ENCODE data around the gene AOC3. TPM values are rescaled to one million over a fixed set of nuclear protein-coding genes. Genes with fewer than 3 reads are reported as not detected.
"Not testable (repeated sequence)": the region's sequence is repeated elsewhere in the genome, so short reads cannot be mapped to it uniquely, and the experiment has no call there.

Gene AOC3
- total RNA-seq, 1 donor from 2014 or later, result 6.1 TPM

DNA sequence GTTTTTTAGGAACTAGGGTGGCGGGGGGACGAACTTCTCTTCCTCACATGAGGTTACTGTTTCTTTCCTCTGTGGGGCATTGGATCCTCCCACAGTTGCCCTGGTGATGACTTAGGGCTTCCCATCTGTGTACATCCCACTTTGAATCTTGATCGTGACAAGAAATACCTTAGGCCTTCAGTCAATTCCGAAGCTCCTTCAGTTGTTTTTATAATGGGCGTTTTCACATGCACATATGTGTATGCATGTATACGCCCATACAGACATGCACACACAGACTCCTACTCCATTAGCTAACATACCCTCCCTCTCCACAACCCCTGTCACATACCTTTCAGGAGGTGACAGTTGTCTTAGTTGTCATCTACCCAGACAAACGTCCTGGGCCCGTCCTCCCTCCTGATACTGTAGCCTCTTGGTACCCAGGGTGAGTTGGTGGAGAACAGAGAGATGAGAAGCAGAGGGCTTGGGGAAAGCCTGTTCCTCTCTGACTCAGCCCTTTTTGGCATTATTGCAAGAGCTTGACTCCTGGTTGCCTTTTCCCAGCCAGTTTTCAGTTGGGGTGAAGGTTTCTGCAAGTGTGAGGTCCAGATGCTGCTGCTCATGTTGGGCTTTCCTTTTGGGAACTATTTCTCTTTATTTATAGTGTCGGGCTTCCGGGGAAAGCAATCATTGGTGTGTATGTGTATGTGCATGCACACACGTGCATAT lies 8.9 kb upstream of the AOC3 start:
- DNase-seq (no peak), ATAC-seq (no peak)
- intact Hi-C loops (cut with micrococcal nuclease), result no loop called here

GRCh38 chr17:42843358-42843934 lies 7.6 kb upstream of the AOC3 start:
- intact Hi-C loops (cut with micrococcal nuclease), result no loop called here
- DNase-seq, result no peak
- ATAC-seq, result peak; percentile 73

DNA sequence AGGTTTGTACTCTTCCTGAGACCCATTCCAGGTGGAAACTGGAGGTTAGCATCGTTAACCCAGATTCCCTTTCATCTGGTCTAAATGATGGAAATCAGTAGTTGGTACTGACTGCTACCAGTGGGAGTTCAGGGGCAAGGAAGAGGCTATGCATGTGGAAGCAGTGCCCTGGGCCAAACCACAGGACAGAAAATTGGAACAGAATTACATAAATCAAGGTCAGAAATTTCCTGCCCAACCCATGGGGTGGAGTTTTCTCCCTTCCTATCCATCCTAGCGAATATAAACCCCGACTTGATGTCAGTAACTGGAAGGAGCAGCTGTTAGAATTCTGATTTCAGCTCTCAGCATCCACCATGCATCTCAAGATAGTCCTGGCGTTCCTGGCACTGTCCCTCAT lies 6.7 kb upstream of the AOC3 start, which contains the start of gene AOC2:
TSS of gene AOC2 (plus strand) at position 310 of the 400 bp plus-strand sequence. CDS start at position 357, 47 bp downstream.
- intact Hi-C loops (cut with micrococcal nuclease), result loop anchor here (2.0 kb wide), 1 partner anchor 93 kb away; no protein-coding TSS in a partner anchor
- DNase-seq (no peak), ATAC-seq (no peak)

DNA sequence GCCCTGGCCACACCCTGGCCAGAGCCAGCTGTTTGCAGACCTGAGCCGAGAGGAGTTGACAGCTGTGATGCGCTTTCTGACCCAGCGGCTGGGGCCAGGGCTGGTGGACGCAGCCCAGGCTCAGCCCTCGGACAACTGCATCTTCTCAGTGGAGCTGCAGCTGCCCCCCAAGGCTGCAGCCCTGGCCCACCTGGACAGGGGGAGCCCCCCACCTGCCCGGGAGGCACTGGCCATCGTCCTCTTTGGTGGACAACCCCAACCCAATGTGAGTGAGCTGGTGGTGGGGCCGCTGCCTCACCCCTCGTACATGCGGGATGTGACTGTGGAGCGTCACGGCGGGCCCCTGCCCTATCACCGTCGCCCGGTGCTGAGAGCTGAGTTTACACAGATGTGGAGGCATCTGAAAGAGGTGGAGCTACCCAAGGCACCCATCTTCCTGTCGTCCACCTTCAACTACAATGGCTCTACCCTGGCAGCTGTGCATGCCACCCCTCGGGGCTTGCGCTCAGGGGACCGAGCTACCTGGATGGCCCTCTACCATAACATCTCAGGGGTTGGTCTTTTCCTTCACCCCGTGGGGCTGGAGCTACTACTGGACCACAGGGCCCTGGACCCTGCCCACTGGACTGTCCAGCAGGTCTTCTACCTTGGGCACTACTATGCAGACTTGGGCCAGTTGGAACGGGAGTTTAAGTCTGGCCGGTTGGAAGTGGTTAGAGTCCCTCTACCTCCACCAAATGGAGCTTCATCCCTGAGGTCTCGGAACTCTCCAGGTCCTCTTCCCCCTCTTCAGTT lies 6.0 kb upstream of the AOC3 start:
- intact Hi-C loops (cut with micrococcal nuclease), result loop anchor here (2.0 kb wide), 1 partner anchor 92 kb away; no protein-coding TSS in a partner anchor
- DNase-seq (no peak), ATAC-seq (no peak)

DNA sequence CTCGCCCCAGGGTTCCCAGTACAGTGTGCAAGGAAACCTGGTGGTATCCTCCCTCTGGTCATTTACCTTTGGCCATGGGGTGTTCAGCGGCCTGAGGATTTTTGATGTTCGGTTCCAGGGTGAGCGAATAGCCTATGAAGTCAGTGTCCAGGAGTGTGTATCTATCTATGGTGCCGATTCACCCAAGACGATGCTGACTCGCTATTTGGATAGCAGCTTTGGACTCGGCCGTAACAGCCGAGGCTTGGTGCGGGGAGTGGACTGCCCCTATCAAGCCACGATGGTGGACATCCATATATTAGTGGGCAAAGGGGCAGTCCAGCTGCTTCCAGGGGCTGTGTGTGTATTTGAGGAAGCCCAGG lies 5.5 kb upstream of the AOC3 start:
- ATAC-seq (no peak), DNase-seq (no peak)
- intact Hi-C loops (cut with micrococcal nuclease), result loop anchor here (2.0 kb wide), 1 partner anchor 91 kb away; no protein-coding TSS in a partner anchor

DNA sequence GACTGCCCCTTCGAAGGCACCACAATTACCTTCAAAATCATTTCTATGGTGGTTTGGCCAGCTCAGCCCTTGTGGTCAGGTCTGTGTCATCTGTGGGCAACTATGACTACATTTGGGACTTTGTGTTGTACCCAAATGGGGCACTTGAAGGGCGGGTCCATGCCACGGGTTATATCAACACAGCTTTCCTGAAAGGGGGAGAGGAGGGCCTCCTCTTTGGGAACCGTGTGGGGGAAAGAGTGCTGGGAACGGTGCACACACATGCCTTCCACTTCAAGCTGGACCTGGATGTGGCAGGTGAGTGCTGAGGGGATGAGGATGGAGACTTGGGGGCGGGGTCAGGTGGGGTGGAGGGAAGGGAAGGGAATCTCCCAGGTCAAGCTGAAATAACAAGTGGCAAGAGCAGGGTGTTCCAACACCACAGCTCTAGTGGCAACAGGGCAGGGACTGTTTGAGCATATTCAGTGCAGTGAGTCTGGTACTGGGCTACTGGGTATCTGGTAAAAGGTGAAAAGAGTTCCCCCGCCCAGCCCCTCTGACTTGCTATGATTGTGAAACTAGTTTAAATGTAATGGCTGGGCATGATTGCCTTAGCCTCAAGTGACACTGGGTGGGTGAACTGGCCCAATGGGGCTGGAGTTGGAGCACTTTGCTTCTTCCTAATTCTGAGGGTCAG lies 4.9 kb upstream of the AOC3 start:
- intact Hi-C loops (cut with micrococcal nuclease), result loop anchor here (2.0 kb wide), 1 partner anchor 91 kb away; no protein-coding TSS in a partner anchor
- DNase-seq (no peak), ATAC-seq (no peak)

- intact Hi-C loops (cut with micrococcal nuclease), result no loop called here
- DNase-seq, result no peak
- ATAC-seq, result peak; percentile 9
Observed at GRCh38 chr17:42846594-42847280, 4.3 kb upstream of the AOC3 start.

- intact Hi-C loops (cut with micrococcal nuclease), result no loop called here
- no peak for ATAC-seq
- DNase-seq, result no peak
Observed at GRCh38 chr17:42848093-42848492, 2.9 kb upstream of the AOC3 start.

- ATAC-seq, result no peak
- intact Hi-C loops (cut with micrococcal nuclease), result no loop called here
- no peak for DNase-seq
Observed at GRCh38 chr17:42849031-42849430, 2.0 kb upstream of the AOC3 start.

- intact Hi-C loops (cut with micrococcal nuclease), result no loop called here
- DNase-seq (no peak), ATAC-seq (no peak)
Observed at GRCh38 chr17:42849451-42850181, 1.4 kb upstream of the AOC3 start.

DNA sequence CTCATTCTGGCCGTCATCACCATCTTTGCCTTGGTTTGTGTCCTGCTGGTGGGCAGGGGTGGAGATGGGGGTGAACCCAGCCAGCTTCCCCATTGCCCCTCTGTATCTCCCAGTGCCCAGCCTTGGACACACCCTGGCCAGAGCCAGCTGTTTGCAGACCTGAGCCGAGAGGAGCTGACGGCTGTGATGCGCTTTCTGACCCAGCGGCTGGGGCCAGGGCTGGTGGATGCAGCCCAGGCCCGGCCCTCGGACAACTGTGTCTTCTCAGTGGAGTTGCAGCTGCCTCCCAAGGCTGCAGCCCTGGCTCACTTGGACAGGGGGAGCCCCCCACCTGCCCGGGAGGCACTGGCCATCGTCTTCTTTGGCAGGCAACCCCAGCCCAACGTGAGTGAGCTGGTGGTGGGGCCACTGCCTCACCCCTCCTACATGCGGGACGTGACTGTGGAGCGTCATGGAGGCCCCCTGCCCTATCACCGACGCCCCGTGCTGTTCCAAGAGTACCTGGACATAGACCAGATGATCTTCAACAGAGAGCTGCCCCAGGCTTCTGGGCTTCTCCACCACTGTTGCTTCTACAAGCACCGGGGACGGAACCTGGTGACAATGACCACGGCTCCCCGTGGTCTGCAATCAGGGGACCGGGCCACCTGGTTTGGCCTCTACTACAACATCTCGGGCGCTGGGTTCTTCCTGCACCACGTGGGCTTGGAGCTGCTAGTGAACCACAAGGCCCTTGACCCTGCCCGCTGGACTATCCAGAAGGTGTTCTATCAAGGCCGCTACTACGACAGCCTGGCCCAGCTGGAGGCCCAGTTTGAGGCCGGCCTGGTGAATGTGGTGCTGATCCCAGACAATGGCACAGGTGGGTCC lies 607 bp downstream of the AOC3 start:
- intact Hi-C loops (cut with micrococcal nuclease); DNase-seq; ATAC-seq: not testable (repeated sequence)

- DNase-seq (no peak), ATAC-seq (no peak)
- intact Hi-C loops (cut with micrococcal nuclease), result no loop called here
Observed at GRCh38 chr17:42852351-42852750, 1.4 kb downstream of the AOC3 start.

DNA sequence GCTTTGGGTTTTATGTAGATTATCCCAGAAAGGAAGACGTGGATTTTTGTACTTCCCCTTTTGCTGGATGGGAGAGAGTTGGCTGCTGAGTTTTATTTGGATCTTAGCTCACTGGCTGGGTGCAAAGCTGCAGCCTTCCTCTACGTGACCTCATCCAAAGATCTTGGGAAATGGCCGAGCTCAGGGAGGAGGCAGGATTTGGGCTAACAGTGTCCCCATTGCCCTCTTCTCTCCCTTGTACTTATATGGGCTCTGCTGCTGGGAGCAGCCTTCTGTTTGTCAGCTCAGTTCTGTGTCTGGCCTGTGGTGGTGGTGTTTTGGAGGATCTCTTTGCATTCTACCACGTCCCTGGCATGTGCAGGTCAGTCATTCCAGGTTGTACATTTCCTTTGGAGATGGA lies 2.0 kb downstream of the AOC3 start:
- DNase-seq, result no peak
- intact Hi-C loops (cut with micrococcal nuclease), result no loop called here
- peak; percentile 49 for ATAC-seq

- ATAC-seq (no peak), DNase-seq (no peak)
- intact Hi-C loops (cut with micrococcal nuclease), result no loop called here
Observed at GRCh38 chr17:42853597-42853967, 2.6 kb downstream of the AOC3 start.

- ATAC-seq (no peak), DNase-seq (no peak)
- intact Hi-C loops (cut with micrococcal nuclease), result no loop called here
Observed at GRCh38 chr17:42853968-42854790, 3.2 kb downstream of the AOC3 start.

DNA sequence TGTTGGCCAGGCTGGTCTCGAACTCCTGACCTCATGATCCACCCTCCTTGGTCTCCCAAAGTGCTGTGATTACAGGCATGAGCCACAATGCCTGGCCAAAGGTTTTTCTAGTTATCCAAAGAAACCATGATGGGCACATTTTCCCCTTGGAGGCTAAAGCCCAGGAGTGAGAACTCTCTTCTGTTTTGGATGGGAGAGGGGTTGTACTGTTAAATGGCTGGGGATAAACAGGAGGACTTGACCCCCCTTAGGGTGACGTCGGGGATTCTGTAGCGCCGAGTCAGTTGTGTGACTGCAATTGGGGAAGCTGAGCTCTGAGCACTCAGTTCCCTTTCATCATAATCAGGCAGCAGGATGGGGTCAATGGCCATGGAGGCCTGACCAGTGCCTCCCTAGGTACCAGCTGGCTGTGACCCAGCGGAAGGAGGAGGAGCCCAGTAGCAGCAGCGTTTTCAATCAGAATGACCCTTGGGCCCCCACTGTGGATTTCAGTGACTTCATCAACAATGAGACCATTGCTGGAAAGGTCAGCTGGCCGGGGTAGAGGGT lies 4.1 kb downstream of the AOC3 start:
- ATAC-seq (no peak), DNase-seq (no peak)

More for the DNA sequence above, 4.1 kb downstream of the AOC3 start:
- intact Hi-C loops (cut with micrococcal nuclease), result no loop called here
